KOPT-K1 (cell line): ENCODE measurements around the gene VKORC1.

Experiments used
- H3K27ac ChIP-seq: fragments of 200-600 bp; sonication (generic); 2 replicates; pipeline ENCODE4 v1.5.1; 2016; ENCODE audit warnings: antibody characterized with exemption, mild to moderate bottlenecking, low read depth, low read length; ENCODE audit not compliant: poor library complexity, severe bottlenecking
- H3K36me3 ChIP-seq: fragments of 200-600 bp; sonication (generic); 2 replicates; pipeline ENCODE4 v1.5.1; 2017; ENCODE audit warnings: antibody characterized with exemption, mild to moderate bottlenecking, low read length, moderate library complexity; ENCODE audit not compliant: insufficient read depth
- H3K9me3 ChIP-seq: fragments of 200-600 bp; sonication (generic); 2 replicates; pipeline ENCODE4 v1.5.1; 2017; ENCODE audit warnings: antibody characterized with exemption, low read length, mild to moderate bottlenecking; ENCODE audit not compliant: insufficient read depth, poor library complexity, severe bottlenecking

The VKORC1 gene

DNA sequence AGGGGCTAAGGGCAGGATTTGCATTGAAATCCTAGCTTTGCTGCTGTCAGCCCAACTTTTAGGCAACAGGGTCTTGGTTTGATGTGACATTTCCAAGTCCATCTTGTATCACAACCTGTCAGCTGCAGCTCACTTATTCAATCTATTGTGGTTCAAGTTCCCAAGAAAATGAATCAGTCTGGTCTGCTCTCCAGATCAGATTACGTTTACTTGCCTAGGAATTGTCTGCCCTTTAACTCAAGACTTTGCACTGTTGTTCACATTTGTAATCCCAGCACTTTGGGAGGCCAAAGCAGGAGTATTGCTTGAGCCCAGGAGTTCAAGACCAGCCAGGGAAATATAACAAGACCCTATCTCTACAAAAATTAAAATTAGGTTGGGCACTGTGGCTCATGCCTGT is 51.2 kb downstream of the VKORC1 start:
- no peaks in the 10 kb centered on the region for H3K9me3 ChIP-seq
- H3K27ac ChIP-seq: no peak overlapping the region
- peaks cover 18% of the 10 kb centered on the region; the same call in 1 of the 2 replicates for H3K36me3 ChIP-seq

DNA sequence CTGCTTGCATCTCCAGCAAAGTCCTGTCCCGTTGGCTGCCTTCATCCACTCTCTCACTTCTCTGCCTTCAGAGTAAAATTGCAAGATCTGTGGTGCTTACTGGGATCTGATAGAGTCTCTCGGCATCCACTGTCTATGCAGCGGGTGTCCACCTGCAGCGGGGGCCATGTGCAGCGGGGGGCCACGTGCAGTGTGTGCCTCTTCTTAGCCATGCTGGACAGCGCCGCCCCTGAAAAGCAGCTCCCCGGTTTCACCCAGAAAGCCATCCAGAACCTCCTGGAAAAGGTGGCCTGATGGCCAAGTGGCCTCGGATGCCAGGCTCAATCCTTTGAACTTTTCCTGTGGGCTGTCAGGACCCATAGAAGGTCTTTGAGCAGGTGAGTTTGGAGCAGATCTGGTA is 51.7 kb downstream of the VKORC1 start:
- H3K27ac ChIP-seq: no peak overlapping the region
- no peaks in the 10 kb centered on the region for H3K9me3 ChIP-seq
- H3K36me3 ChIP-seq: peaks cover 22% of the 10 kb centered on the region; the same call in 1 of the 2 replicates
